Esophagus squamous epithelium (tissue), 4 donors: ENCODE data around the gene ST8SIA2.

Experiments used
- POLR2A ChIP-seq, 4 donors: fragments of 450-650 bp; IDR thresholded peaks; one replicate each; pipeline ENCODE4 v1.6.1; 2017; ENCODE audit warnings: antibody characterized with exemption in 4 of 4, mild to moderate bottlenecking in 4 of 4, moderate library complexity in 3 of 4
- TF ChIP-seq, protein P1 (sequence below), 6 experiments: fragments of 450-650 bp in 4 of 6; fragments of 200-600 bp in 2 of 6; sonication (generic) in 2 of 6; IDR thresholded peaks; one replicate each; pipeline ENCODE4 v1.5.1; 2016 to 2019; ENCODE audit warnings: antibody characterized with exemption in 6 of 6, mild to moderate bottlenecking in 4 of 6, moderate library complexity in 4 of 6

DNA sequence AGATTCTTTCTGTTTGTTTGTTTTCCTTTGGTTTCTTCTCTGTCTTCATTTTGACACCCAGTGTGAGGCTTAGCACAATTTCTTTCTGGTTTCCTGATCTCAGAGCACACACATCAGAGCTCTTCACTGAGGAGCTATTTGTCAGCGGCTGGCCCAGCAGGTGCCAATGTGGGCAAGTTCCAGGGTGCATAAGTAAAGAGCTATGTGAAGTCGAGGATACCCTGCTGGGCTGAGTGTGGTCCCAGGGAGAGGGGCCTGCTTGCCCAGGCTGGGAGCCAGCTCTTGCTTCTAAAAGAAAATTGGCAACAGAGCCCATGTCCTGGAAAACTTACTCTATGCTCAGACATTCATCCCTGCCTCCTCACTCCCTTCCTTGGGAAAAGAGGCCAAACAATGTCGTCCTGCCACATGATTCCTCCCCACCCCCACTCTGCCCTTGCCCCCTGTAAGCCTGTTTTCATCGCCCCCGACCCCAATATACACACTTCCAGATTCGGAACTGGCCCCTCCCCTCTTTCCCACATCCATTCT is 101.2 kb downstream of the ST8SIA2 start:
- TF ChIP-seq, protein P1, sequence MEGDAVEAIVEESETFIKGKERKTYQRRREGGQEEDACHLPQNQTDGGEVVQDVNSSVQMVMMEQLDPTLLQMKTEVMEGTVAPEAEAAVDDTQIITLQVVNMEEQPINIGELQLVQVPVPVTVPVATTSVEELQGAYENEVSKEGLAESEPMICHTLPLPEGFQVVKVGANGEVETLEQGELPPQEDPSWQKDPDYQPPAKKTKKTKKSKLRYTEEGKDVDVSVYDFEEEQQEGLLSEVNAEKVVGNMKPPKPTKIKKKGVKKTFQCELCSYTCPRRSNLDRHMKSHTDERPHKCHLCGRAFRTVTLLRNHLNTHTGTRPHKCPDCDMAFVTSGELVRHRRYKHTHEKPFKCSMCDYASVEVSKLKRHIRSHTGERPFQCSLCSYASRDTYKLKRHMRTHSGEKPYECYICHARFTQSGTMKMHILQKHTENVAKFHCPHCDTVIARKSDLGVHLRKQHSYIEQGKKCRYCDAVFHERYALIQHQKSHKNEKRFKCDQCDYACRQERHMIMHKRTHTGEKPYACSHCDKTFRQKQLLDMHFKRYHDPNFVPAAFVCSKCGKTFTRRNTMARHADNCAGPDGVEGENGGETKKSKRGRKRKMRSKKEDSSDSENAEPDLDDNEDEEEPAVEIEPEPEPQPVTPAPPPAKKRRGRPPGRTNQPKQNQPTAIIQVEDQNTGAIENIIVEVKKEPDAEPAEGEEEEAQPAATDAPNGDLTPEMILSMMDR (IDR thresholded peaks at IDR 0.05), result no peak
- TF ChIP-seq POLR2A (IDR thresholded peaks at IDR 0.05), result no peak
